ENCODE data around the gene TBRG1. TPM values are rescaled to one million over a fixed set of nuclear protein-coding genes. Genes with fewer than 3 reads are reported as not detected.

Gene TBRG1
- total RNA-seq, 1 experiment from 2014 or later: 21.6 TPM

DNA sequence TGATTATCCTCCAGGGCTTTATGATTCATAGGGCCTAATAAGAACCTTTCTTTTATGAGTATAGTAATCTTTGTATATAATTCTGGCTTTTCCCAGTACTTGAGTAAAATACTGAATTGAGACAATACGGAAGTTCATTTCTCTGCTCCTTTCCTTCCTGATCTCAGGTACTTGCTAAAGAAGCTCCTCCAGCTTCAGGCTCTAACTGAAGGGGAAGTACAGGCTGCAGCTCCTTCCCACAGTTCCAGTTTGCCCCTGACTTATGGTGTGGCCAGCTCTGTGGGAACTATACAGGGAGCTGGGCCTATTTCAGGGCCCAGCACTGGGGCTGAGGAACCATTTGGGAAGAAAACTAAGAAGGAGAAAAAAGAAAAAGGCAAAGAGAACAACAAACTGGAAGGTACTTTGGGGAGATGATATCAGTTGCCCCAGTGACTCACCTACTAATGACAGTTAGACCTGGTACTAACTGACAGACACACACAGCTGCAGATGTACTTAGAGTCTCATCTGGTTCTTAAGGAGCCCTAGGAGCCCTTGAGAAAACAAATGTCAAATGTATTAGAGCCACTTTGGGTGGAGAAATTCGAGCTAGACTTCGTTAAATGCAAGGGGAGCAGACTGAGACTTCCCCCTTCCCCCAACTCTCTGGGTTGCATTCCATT is 3.0 kb downstream of the TBRG1 start:
- peaks cover 29% of the 10 kb centered on the region for H3K79me2 ChIP-seq (ENCODE audit: low read length)
- no peak for DNase-seq
- no peak overlapping the region for H3K4me2 ChIP-seq (ENCODE audit: low read depth, low read length, poor library complexity, severe bottlenecking)
- no peak overlapping the region for H3K9ac ChIP-seq (ENCODE audit: low read length)
- no peaks in the 10 kb centered on the region for H3K27me3 ChIP-seq (ENCODE audit: low read length)
- peaks cover 16% of the 10 kb centered on the region for H3K4me1 ChIP-seq (ENCODE audit: low read length)
- H3K4me3 ChIP-seq (ENCODE audit: low read length): no peak overlapping the region
- H3K9me3 ChIP-seq (ENCODE audit: low read length): no peaks in the 10 kb centered on the region
- H3K36me3 ChIP-seq (ENCODE audit: insufficient read depth, low read length): peaks cover 4% of the 10 kb centered on the region; the same call in 1 of the 2 replicates
- no peak overlapping the region for H2AFZ ChIP-seq (ENCODE audit: low read length)
- H3K9me2 ChIP-seq (replicated peaks; ENCODE audit: insufficient read depth, low read length): no peaks in the 10 kb centered on the region
- H4K20me1 ChIP-seq (ENCODE audit: insufficient read depth, low read depth, low read length): peaks cover 6% of the 10 kb centered on the region; the same call in 1 of the 2 replicates
- H3K27ac ChIP-seq (ENCODE audit: low read length): no peak overlapping the region

- Histone ChIP-seq H3K9me2 (replicated peaks; ENCODE audit: insufficient read depth, low read length) (no peaks in the 10 kb centered on the region), H3K36me3 (ENCODE audit: insufficient read depth, low read length) (peaks cover 4% of the 10 kb centered on the region; the same call in 1 of the 2 replicates), H3K9me3 (ENCODE audit: low read length) (no peaks in the 10 kb centered on the region), H3K9ac (ENCODE audit: low read length) (no peak overlapping the region), H2AFZ (ENCODE audit: low read length) (no peak overlapping the region), H3K4me1 (ENCODE audit: low read length) (peaks cover 11% of the 10 kb centered on the region), H4K20me1 (ENCODE audit: insufficient read depth, low read depth, low read length) (peaks cover 6% of the 10 kb centered on the region; the same call in 1 of the 2 replicates), H3K27ac (ENCODE audit: low read length) (no peak overlapping the region), H3K4me3 (ENCODE audit: low read length) (no peak overlapping the region), H3K4me2 (ENCODE audit: low read depth, low read length, poor library complexity, severe bottlenecking) (no peak overlapping the region), H3K27me3 (ENCODE audit: low read length) (no peaks in the 10 kb centered on the region), H3K79me2 (ENCODE audit: low read length) (peaks cover 29% of the 10 kb centered on the region)
- no peak for DNase-seq
Measured at GRCh38 chr11:124627546-124627945, 4.9 kb downstream of the TBRG1 start.

- H3K4me2 ChIP-seq (ENCODE audit: low read depth, low read length, poor library complexity, severe bottlenecking): no peak overlapping the region
- no peak overlapping the region for H3K27ac ChIP-seq (ENCODE audit: low read length)
- peaks cover 7% of the 10 kb centered on the region for H3K79me2 ChIP-seq (ENCODE audit: low read length)
- H3K4me1 ChIP-seq (ENCODE audit: low read length): no peaks in the 10 kb centered on the region
- no peak for DNase-seq
- no peak overlapping the region for H2AFZ ChIP-seq (ENCODE audit: low read length)
- no peak overlapping the region for H3K4me3 ChIP-seq (ENCODE audit: low read length)
- no peaks in the 10 kb centered on the region for H3K9me3 ChIP-seq (ENCODE audit: low read length)
- H3K27me3 ChIP-seq (ENCODE audit: low read length): no peaks in the 10 kb centered on the region
- no peaks in the 10 kb centered on the region for H3K9me2 ChIP-seq (replicated peaks; ENCODE audit: insufficient read depth, low read length)
- peaks cover 4% of the 10 kb centered on the region for H3K36me3 ChIP-seq (ENCODE audit: insufficient read depth, low read length)
- no peak overlapping the region for H3K9ac ChIP-seq (ENCODE audit: low read length)
- no peaks in the 10 kb centered on the region for H4K20me1 ChIP-seq (ENCODE audit: insufficient read depth, low read depth, low read length)
Measured at GRCh38 chr11:124629961-124630360, 7.3 kb downstream of the TBRG1 start.

- Histone ChIP-seq H3K79me2 (ENCODE audit: low read length) (no peaks in the 10 kb centered on the region), H3K9me3 (ENCODE audit: low read length) (no peaks in the 10 kb centered on the region), H3K27ac (ENCODE audit: low read length) (no peak overlapping the region), H3K4me3 (ENCODE audit: low read length) (no peak overlapping the region), H4K20me1 (ENCODE audit: insufficient read depth, low read depth, low read length) (no peaks in the 10 kb centered on the region), H2AFZ (ENCODE audit: low read length) (no peak overlapping the region), H3K27me3 (ENCODE audit: low read length) (no peaks in the 10 kb centered on the region), H3K4me2 (ENCODE audit: low read depth, low read length, poor library complexity, severe bottlenecking) (no peak overlapping the region), H3K4me1 (ENCODE audit: low read length) (no peaks in the 10 kb centered on the region), H3K9me2 (replicated peaks; ENCODE audit: insufficient read depth, low read length) (no peaks in the 10 kb centered on the region), H3K36me3 (ENCODE audit: insufficient read depth, low read length) (no peaks in the 10 kb centered on the region; the same call in none of the 2 replicates), H3K9ac (ENCODE audit: low read length) (no peak overlapping the region)
- no peak for DNase-seq
Measured at GRCh38 chr11:124633355-124633754, 10.7 kb downstream of the TBRG1 start.

DNA sequence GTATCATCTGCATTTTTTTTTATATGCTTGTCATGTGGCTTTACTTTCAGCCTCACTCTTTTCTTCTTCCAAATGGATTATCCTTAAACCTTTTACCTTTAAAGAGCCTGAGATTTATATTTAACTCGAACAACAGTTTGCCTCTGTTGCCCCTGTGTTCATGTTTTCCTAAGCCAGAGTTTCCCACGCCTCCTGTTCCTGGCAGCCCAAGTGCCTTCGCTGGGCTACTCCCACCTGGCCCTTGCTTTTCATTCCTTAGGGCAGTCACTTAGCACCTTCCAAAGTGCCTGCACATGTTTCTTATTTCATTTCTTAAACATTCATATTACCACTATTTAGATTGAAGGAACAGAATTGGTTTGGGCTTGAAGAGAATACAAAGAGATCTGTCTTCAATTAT is 13.3 kb downstream of the TBRG1 start:
- H4K20me1 ChIP-seq (ENCODE audit: insufficient read depth, low read depth, low read length): no peaks in the 10 kb centered on the region
- H3K36me3 ChIP-seq (ENCODE audit: insufficient read depth, low read length): no peaks in the 10 kb centered on the region; the same call in none of the 2 replicates
- DNase-seq: no peak
- no peaks in the 10 kb centered on the region for H3K79me2 ChIP-seq (ENCODE audit: low read length)
- no peaks in the 10 kb centered on the region for H3K9me3 ChIP-seq (ENCODE audit: low read length)
- H3K4me2 ChIP-seq (ENCODE audit: low read depth, low read length, poor library complexity, severe bottlenecking): no peak overlapping the region
- H3K27me3 ChIP-seq (ENCODE audit: low read length): no peaks in the 10 kb centered on the region
- H3K9ac ChIP-seq (ENCODE audit: low read length): no peak overlapping the region
- H3K4me3 ChIP-seq (ENCODE audit: low read length): no peak overlapping the region
- H3K27ac ChIP-seq (ENCODE audit: low read length): no peak overlapping the region
- H2AFZ ChIP-seq (ENCODE audit: low read length): no peak overlapping the region
- H3K9me2 ChIP-seq (replicated peaks; ENCODE audit: insufficient read depth, low read length): no peaks in the 10 kb centered on the region
- H3K4me1 ChIP-seq (ENCODE audit: low read length): no peaks in the 10 kb centered on the region

DNA sequence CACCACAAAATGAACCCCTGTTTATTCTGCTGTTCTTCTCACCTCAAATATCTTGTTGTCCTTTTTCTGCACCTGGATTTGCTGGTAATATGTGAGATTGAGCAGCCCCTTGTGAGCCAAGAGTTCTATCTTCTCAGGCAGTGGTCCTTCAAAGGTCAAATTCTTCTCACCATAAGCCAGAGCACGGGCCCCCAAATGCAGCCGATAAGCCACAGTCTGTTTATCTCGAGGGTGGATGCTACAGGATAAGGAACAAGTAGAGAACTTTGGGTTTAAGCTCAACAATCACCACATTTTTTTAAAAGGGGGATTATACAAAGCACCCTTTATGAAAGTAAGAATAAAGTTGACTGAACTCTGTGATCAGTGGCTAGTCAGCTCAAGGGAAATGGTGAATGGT is 15.8 kb downstream of the TBRG1 start:
- no peaks in the 10 kb centered on the region for H3K9me3 ChIP-seq (ENCODE audit: low read length)
- H3K4me1 ChIP-seq (ENCODE audit: low read length): no peaks in the 10 kb centered on the region
- no peak overlapping the region for H2AFZ ChIP-seq (ENCODE audit: low read length)
- DNase-seq: no peak
- H3K9me2 ChIP-seq (replicated peaks; ENCODE audit: insufficient read depth, low read length): no peaks in the 10 kb centered on the region
- H3K36me3 ChIP-seq (ENCODE audit: insufficient read depth, low read length): no peaks in the 10 kb centered on the region
- H3K27me3 ChIP-seq (ENCODE audit: low read length): no peaks in the 10 kb centered on the region
- no peaks in the 10 kb centered on the region for H3K79me2 ChIP-seq (ENCODE audit: low read length)
- H3K4me3 ChIP-seq (ENCODE audit: low read length): no peak overlapping the region
- H3K27ac ChIP-seq (ENCODE audit: low read length): no peak overlapping the region
- H3K9ac ChIP-seq (ENCODE audit: low read length): no peak overlapping the region
- H3K4me2 ChIP-seq (ENCODE audit: low read depth, low read length, poor library complexity, severe bottlenecking): no peak overlapping the region
- no peaks in the 10 kb centered on the region for H4K20me1 ChIP-seq (ENCODE audit: insufficient read depth, low read depth, low read length)

GRCh38 chr11:124639186-124639585 is 16.5 kb downstream of the TBRG1 start:
- H3K36me3 ChIP-seq (ENCODE audit: insufficient read depth, low read length): no peaks in the 10 kb centered on the region
- H3K9ac ChIP-seq (ENCODE audit: low read length): no peak overlapping the region
- no peak overlapping the region for H3K27ac ChIP-seq (ENCODE audit: low read length)
- H2AFZ ChIP-seq (ENCODE audit: low read length): no peak overlapping the region
- H3K9me3 ChIP-seq (ENCODE audit: low read length): no peaks in the 10 kb centered on the region
- no peaks in the 10 kb centered on the region for H3K79me2 ChIP-seq (ENCODE audit: low read length)
- H3K4me1 ChIP-seq (ENCODE audit: low read length): no peaks in the 10 kb centered on the region
- no peak overlapping the region for H3K4me3 ChIP-seq (ENCODE audit: low read length)
- no peaks in the 10 kb centered on the region for H3K27me3 ChIP-seq (ENCODE audit: low read length)
- no peaks in the 10 kb centered on the region for H3K9me2 ChIP-seq (replicated peaks; ENCODE audit: insufficient read depth, low read length)
- no peak for DNase-seq
- H3K4me2 ChIP-seq (ENCODE audit: low read depth, low read length, poor library complexity, severe bottlenecking): no peak overlapping the region
- H4K20me1 ChIP-seq (ENCODE audit: insufficient read depth, low read depth, low read length): no peaks in the 10 kb centered on the region

GRCh38 chr11:124640666-124641065 is 18.0 kb downstream of the TBRG1 start:
- Histone ChIP-seq H3K9me3 (ENCODE audit: low read length) (no peaks in the 10 kb centered on the region), H3K9me2 (replicated peaks; ENCODE audit: insufficient read depth, low read length) (no peaks in the 10 kb centered on the region), H3K4me1 (ENCODE audit: low read length) (peaks cover 5% of the 10 kb centered on the region), H3K79me2 (ENCODE audit: low read length) (no peaks in the 10 kb centered on the region), H3K9ac (ENCODE audit: low read length) (no peak overlapping the region), H3K4me3 (ENCODE audit: low read length) (no peak overlapping the region), H3K27ac (ENCODE audit: low read length) (no peak overlapping the region), H3K27me3 (ENCODE audit: low read length) (no peaks in the 10 kb centered on the region), H3K4me2 (ENCODE audit: low read depth, low read length, poor library complexity, severe bottlenecking) (no peak overlapping the region), H2AFZ (ENCODE audit: low read length) (no peak overlapping the region), H3K36me3 (ENCODE audit: insufficient read depth, low read length) (no peaks in the 10 kb centered on the region), H4K20me1 (ENCODE audit: insufficient read depth, low read depth, low read length) (no peaks in the 10 kb centered on the region)
- DNase-seq: no peak
